HPDE6-E6E7 (cell line): ENCODE measurements around the gene TMEM63A.
"Not testable (repeated sequence)": the region's sequence is repeated elsewhere in the genome, so short reads cannot be mapped to it uniquely, and the experiment has no call there.

Experiments
- DNase-seq: peaks from one replicate; pipeline ENCODE4 v3.0.0; 2011; ENCODE audit warnings: missing footprints; ENCODE audit errors: extremely low spot score

Gene TMEM63A

DNA sequence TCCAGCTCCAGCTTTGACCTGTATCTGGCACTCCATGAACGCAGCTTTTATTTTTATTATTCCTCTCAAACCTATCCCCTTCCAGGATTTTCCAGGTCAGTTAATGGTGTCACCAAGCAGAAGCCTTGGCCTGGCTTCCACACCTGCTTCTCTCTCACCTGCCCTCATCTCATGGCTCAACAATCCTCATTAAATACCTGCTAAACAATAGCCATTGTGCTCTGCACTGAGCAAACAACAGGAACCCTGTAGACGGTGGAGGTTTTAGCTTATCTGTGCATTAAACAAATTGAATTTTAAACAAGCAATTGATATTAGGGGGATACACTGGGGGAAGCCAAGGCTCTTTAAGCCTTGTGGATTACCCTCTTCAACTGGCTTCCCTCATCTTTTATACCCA lies 26.6 kb upstream of the TMEM63A start:
- DNase-seq = no peak

DNA sequence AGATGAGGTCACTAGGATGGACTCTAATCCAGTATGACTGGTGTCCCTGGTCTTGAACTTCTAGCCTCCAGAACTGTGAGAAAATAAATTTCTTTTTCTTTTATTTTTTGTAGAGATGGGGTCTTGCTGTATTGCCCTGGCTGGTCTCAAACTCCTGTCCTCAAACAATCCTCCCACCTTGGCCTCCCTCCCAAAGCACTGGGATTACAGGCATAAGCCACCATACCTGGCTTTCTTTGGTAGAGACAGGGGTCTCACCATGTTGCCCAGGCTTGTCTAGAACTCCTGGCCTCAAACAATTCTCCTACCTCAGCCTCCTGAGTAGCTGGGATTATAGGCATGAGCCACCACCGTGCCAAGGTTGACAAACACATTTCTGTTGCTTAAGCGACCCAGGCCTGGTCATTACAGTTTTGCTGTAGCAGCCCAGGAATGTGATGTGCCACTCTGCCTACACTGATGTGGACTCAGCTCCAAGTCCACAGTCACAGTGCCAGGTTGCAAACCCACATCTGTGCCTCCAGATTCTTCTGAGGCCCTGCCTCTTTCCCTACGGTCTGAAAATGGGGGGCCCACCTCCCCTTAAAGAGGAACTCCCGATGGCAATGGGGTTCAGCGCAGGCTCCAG lies 25.9 kb upstream of the TMEM63A start:
- DNase-seq = no peak

DNA sequence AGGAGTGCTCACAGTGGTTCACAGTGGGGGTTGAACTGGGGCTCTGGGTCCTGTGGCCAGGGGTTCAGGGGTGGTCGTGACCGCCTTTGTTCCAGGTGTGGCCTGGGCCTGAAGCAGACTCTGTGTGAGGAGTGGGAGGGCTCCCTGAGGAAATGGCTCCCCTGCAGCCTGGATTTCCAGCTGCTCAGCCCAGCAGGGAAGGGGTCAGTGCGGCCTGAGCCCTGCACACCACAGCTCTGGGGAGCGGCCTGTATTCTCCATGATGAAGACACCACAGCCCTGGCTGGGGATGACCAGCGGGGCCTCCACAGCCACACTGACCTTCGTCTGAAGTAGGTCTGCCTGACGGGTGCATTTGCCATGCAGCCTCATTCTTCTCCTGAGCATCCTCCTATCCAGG lies 25.2 kb upstream of the TMEM63A start:
- DNase-seq = no peak

DNA sequence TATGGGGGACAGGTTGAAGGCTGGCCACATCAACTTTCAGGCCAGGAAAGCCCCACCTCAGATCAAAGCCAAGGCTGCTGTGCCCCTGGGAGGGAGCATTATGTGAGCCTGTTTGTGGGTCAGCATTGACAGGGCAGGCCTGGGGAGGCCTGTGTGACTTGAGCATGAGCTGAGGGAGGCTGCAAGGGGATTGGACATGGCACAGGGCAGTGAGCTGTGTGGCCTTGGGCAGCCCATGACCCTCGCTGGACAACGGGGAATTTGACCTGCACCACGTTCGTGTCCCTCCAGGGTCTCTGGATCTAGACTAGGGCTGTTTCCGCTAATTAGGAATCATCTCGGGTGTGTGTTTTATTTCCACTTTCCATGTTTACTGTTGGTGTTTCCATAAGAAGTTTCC lies 24.3 kb upstream of the TMEM63A start:
- DNase-seq = no peak

DNA sequence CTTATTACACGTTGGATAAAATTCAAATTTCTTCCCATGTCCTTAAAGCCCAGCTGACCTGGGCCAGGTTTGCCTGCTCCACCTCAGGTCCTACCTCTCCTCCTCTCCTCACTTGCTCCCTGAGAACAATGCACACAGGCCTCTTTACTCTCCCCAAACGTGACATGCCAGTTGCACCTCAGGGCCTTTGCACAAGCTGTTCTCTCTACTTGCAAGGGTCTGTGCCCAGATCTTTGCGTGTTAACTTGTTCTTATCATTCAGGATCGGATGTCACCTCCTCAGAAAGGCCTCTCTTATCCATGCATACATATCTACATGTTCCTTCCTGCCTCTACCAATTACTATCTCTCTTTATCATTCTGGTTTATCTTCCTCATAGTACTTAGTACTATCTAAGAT lies 21.4 kb upstream of the TMEM63A start:
- no peak for DNase-seq

DNA sequence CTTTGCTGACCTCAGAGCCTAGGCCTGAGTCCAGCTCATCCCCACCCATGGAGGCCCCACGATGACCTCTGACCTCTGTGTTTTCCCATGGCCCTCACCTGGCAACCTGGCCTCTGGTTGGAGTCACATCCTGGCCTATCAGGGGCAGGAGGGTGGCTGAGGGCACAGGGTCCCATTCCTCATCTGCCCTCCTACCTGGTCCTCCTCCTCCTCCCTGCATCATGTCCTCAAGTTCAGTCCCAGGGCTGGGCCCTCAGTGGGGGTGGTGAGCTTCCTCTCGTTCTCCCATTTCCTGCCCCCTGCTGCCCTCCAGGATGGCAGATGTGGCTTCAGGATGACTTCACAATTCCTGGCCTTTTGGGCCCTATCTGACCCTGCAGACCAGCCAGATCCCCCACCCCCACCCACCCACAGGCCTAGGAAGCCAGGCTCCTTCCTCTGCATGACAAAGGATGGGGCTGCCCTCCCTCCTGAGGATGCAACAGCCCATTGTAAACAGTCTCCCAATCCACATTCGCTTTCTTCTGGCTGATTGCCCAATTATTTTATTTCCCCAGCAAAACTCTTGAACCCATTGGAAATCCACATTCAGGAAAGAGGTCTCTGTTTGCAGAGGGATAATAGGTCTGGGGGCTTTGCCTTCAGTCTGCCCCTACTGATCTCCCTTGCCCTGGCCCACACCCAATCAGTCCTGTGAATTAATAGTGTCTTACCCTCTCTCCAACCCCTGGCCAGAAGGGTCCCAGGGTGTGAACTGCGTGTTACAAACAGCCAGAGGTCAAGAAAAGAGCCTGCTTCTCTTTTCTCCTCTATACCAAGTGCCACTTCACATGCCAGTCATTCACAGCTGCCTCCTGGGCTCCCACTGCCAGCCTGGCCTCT lies 17.1 kb upstream of the TMEM63A start:
- DNase-seq = no peak

DNA sequence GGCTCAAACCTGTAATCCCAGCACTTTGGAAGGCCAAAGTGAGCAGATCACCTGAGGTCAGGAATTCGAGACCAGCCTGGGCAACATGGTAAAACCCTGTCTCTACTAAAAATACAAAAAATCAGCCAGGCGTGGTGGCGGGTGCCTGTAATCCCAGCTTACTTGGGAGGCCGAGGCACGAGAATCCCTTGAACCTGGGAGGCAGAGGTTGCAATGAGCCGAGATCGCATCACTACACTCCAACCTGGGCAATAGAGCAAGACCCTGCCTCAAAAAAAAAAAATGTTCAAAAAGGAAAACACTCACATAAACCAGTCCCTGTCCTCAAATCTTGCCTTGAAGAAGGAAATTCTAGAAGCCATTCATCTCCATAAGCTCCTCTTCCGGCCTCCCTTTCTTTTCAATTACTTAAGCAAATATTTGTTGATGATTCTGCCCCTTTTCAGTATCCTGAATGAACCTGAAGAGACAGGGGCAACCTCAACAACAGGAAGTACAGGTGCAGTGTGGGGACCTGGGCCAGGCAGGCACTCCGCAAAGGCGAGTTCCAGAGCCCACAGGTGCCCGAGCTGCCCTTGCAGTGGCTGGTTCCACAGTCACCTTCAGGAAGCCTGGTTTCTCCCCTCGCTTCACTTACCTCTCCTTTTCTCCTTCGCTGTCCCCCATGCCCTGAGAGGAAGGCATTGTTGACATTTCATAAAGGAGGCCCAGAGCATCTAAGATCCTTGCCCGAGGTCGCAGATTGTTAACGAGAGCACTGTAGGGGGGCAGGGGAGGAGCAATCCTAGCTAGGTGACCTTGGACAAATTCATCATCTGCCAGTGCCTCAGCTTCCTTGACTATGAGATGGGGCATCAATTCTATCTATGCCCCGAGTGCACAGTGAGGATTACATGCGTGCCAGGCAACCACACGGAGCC lies 15.7 kb upstream of the TMEM63A start:
- no peak for DNase-seq

DNA sequence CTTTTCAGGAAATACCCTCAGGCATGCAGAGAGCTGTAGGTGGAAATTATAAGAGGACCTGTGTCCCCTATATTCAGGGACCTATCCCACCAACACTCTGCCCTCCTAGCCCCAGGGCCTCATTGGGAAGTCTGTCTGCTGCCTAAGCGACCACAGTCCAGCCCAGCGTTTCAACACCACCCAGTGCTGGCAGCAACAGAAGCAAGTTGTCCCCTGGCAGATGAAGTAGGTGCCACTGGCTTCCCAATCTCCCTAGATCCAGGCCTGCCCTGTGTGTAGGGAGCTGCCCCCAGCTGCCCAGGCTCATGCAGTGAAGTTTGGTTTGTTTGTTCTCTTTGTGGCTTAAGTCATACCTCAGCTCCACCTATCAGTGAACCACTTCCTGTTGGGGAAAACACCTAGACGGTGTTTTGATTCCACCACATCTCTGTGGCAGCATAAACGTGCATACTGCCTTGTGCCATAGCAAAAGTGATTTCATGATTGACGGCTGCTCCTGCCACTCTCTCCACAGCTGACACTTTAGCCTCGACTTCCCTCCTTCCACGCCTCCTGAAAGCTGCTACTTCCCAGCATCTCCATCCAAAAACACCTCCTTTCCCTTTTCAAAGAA lies 14.9 kb upstream of the TMEM63A start:
- DNase-seq = peak; percentile 83

DNA sequence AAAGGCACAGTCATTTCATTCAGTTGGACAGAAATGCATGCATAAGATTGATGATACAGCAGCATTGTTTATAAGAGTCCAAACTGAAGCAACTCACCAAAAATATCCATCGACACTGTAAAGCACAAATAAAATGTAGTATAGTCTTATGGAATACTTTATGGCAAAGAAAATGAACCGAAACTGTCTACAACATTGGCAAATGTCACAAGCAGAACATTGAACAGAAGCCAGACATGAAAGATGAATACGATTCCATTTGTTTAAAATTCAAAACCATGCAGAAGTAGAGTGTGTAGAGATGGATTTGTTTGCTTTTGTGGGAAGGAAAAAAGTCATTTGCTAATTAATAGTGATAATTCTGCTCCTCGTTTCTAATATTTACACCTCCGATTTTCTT lies 14.3 kb upstream of the TMEM63A start:
- no peak for DNase-seq

DNA sequence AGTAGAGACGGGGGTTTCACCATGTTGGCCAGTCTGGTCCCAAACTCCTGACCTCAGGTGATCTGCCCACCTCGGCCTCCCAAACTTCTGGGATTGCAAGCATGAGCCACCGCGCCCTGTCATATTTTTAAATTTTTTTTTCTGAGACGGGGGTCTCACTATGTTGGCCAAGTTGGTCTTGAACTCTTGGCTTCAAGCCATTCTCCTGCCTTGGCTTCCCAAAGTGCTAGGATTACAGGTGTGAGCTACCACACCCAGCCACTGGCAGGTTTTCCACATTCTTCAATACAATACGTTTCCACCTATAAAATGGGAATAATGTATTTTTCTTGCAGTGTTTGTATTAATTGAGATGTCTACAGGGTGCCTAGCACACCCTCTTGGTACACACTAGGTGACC lies 10.1 kb upstream of the TMEM63A start:
- DNase-seq = no peak

DNA sequence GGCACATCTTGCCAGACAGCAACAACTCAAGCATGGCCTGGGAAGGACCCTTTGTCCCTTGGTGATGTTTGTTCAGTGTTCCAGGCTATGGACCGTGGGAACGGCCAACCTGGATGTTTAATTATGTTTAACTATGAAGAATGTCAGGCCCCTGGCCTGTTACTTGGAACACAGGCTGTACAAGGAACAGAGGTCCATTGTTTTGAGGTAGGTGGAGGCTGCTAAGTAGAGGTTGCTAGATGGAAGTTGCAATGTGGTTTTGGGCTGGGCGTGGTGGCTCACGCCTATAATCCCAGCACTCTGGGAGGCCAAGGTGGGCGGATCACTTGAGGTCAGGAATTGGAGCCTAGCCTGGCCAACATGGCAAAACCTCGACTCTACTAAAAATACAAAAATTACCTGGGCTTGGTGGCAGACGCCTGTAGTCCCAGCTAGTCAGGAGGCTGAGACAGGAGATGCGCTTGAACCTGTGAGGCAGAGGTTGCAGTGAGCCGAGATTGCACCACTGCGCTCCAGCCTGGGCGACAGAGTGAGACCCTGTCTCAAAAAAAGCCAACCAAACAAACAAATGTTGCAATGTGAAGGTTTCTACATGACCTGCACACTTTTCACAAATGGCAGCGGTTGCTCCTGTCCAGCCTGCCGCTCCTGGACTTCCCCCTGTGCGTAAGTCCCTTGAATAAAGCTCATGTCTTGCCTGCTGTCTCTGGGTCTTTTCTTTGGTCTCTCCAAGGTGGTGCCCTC lies 9.2 kb upstream of the TMEM63A start:
- DNase-seq = no peak

DNA sequence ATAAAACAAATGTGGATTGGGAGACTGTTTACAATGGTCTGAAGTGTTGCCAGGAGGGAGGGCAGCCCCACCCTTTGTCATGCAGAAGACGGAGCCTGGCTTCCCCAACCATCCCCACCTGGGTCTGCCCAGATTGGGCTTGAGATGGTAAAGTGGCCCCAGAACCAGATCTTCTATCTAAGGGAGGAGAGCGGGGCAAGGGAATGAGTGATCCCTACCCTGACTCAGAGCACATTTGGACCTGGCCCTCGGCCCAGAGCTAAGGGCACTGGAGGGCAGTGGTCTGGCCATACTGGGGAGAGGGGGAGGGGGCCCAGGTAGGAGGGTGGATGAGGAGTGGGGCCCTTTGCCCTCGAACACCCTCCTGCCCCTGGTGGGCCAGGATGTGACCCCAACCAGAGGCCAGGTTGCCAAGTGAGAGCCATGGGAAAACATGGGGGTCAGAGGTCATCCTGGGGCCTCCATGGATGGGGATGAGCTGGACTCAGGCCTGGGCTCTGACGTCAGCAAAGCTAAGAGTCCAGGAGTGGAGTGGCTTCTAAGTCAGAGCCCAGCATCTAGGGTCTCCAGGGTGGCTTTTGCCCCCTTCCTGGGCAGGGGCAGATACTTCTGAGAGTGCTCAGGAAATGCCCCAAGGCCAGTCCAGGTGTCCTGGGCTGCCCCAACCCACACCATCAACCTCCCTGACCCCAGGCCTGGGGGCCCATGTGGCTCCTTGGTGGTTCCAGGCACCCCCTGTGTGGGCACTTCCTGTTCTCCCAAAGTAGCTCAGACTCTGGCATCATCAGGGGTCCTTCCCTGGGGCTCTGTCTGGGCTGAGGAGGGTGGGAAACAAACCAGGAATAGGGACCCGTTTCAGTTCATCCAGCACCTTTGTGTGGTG lies 8.4 kb upstream of the TMEM63A start:
- no peak for DNase-seq

DNA sequence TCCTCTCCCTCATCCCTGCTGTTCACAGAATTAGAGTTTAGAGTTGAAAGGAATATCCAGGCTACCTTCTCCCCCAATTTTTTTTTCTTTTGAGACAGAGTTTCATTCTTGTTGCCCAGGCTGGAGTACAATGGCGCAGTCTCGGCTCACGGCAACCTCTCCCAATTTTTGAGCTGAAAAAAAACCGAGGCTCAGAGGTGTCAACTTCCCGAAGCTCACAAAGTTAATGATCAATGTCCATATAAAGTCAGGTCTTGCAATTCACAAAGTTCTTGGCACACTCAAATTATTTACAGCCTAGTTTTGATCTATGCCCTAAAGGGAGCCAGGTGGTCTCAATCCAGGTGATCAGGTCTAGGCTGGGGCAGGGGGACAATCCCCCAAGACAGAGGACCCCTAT lies 7.6 kb upstream of the TMEM63A start:
- no peak for DNase-seq

DNA sequence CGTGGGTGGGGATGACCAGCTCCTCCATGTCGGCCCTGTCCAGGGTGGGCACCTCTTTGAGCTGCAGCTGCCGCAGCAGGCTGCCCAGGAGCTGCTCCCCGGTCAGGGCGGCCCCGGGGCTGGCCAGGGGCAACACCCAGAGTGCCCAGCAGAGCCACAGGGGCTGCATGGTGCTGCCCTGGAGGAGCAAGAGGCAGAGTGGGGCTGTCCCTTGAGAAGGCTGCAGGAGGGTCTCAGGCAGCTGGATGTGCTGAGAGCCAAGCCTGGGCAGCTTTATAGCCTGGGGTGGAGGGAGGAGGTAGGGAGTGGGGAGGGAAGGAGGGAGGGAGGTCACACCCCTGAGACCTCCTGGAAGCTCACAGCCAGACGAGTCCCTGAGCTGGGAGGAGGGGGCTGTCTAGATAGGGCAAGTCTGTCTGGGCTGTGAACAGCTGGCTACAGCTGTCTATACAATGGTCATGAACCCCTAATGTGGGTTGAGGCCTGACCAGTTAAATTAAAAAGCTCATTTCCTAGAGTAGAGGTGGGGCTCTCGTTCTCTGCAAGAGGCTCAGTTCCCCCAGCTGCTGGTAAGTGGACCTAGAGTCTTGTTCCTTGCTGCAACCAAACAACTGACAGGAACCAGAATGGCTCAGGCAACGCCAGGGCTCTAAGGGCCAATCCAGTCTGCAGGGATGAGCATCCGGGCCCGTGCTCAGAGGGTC lies 6.9 kb upstream of the TMEM63A start, which contains the start of gene LEFTY1:
Gene LEFTY1 (minus strand): TSS at position 249 of the 704 bp plus-strand sequence. CDS start 80 bp downstream, at position 169.
- DNase-seq = no peak

DNA sequence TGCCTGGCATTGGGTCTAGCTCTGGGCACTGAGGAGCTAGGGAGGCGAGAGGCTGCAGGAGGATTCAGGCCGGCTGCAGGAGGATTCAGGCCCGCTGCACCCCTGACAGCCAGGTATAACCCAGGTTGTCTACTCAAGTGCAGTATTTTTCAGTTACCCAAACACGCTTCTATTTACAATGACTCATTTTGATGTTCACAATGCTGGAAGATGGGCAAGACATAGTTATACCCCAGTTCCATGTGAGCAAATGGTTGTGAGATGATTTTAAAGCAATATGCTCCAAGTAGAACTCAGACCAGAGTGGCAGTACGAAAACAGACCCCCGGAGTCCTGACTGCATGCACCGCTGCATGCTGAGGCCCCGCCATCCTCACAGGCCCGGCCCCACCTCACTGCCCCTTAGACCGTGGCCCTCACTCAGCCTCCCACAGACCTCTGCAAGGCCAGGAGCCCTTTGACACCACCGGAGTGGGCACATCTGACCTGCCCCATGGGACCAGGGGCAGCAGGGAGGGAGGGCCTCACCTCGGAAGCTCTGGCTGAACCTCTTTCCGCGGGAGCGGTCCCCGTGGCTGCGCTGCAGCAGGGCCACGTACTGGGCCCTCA lies 6.2 kb upstream of the TMEM63A start:
- no peak for DNase-seq

DNA sequence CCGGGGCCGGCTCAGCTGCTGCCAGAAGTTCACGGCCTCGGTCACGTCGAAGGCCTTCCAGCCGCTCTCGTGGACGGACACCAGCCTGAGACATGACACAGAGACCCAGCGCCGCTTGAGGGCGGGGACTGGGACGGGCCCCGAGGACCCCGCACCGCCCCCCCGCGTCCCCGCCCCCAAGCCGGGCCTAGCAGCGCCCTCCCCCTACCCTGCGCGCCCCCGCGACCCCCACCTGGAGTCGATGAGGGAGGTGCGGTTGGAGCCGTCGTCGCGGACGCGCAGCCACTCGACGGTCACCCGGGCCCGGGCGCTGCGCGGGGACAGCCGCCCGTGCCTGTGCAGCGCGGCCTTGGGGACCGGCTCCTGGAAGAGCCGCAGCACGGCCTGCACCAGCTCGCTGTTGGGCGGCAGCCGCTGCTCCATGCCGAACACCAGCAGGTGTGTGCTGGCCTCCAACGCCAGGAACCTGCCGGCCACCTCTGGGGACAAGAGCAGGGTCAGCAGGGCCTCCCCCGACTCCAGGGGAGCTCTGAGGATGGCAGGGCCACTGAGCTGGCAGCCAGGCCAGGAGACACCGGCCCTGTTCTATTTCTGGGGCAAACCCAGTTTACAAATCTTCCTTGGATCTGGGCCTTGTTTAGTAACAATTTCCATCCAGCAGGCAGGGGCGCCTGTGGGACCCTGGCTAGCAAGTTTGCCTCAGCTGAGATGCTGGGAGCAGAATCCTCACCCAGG lies 5.5 kb upstream of the TMEM63A start:
- DNase-seq = not testable (repeated sequence)

DNA sequence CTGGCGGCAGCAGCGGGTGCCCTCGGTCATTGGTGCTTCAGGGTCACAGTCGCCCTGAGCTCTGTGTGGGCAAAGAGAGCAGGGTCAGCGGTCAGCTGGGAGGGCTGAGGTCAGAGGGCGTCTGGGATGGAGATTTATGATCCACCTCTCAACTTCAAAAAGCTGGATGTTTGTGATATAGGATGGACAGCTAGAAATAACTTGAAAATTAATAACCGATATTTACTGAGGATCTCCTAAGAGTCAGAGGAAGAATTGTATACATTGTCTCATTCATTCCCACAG lies 4.8 kb upstream of the TMEM63A start:
- no peak for DNase-seq
